Activated gamma-delta T cell treated with Interleukin-2 at 50 U/mL for 16 hours (primary cell): ENCODE measurements around the gene EXOC3.
"Not testable (repeated sequence)": the region's sequence is repeated elsewhere in the genome, so short reads cannot be mapped to it uniquely, and the experiment has no call there.

Source experiments
- DNase-seq: peaks from one replicate; pipeline ENCODE4 v3.0.0-alpha.2; 2020

EXOC3 gene

DNA sequence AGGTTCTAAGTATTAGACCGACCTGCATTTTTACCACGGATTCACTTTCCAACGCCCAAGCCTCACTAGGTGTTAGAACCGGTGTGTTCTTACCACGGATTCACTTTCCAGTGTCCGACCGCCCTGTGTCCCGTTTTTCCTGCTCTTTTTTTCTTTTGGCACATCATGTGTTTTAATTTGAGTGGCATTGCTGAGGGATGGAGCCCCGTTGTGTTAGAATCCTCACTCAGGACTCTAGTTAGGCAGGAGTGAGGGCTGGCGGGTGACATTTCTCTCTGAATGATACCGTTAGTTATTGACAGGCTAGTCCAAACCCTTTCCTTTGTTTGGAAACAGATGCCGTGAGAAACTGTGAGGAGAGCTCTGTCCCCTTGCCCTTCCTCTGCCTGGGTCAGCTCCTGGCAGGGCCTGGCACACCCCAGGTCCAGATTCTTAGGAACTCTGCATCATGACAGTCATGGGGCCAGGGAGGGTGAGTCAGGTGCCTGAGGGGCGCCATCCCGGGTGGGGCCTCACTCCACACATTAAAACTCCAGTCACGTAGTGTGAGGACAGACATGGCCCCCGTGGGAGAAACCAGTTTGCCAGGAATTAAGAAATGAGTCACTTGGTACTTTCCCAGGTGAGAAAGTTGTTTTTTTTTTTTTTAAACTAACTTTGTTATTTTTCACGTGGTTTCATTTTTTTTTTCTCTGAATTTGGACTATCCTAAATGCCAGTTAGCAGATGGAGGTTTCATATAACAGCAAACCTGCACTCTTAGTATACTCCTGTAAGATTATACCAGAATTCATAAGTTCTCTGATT lies 15.8 kb downstream of the EXOC3 start:
- DNase-seq: no peak

DNA sequence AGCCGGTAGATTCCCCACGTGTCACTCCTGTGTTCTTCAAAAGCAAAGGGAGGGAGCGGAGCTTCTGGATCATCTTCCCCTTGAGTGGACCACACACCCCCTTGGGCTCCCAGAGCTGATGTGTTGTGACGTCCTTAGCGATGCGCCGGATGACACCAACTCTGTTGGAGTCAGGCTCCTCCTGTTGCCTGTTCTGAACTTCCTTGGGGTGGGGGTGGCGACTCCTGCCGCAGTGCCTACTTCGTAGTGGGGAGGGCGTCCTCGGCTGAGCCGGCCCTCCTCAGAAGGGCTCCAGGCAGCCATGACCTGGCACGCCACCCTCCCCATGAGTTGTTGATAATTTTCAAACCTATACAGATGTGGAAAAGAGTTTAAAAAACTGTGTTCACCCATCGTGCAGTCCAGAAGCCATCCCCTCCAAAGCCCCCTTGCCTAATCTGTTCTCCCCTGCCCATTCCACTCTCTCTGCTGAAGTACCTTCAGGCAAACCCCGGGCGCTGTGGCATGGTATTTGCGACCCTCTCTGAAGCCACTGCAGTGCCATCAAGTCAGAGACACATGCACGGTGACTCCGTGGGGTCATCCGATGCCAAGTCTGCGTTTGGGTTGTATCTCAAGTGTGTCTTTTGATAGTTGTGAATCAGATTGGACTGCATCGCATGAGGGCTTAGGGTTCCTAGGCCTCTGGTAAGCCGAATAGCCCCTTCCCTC lies 16.7 kb downstream of the EXOC3 start:
- no peak for DNase-seq

- no peak for DNase-seq
Observed at GRCh38 chr5:460273-460625, 17.3 kb downstream of the EXOC3 start.

- DNase-seq: no peak
Observed at GRCh38 chr5:462051-462481, 19.1 kb downstream of the EXOC3 start.

GRCh38 chr5:463301-463700 lies 20.3 kb downstream of the EXOC3 start:
- no peak for DNase-seq

GRCh38 chr5:463952-464351 lies 21.0 kb downstream of the EXOC3 start:
- peak; percentile 57 for DNase-seq

DNA sequence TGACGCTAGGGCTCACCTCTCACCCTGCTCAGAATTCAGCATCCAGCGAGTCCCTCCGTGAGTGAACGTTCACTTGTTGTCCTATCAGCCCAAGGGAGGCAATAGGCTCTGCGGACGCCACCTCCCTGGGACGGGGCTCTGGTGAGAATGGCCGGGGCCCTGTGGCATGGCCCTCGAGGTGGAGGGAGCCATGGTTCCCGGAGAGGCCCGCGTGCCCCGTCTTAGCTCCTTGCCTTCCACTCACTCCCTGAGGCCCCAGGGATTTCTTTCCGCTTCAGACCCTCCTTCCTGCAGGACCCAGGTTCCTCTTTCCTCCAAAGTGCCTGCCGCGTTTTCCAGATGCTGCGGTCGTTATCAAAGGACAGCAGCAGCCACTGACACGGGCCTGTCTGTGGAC lies 21.5 kb downstream of the EXOC3 start:
- DNase-seq: no peak

DNA sequence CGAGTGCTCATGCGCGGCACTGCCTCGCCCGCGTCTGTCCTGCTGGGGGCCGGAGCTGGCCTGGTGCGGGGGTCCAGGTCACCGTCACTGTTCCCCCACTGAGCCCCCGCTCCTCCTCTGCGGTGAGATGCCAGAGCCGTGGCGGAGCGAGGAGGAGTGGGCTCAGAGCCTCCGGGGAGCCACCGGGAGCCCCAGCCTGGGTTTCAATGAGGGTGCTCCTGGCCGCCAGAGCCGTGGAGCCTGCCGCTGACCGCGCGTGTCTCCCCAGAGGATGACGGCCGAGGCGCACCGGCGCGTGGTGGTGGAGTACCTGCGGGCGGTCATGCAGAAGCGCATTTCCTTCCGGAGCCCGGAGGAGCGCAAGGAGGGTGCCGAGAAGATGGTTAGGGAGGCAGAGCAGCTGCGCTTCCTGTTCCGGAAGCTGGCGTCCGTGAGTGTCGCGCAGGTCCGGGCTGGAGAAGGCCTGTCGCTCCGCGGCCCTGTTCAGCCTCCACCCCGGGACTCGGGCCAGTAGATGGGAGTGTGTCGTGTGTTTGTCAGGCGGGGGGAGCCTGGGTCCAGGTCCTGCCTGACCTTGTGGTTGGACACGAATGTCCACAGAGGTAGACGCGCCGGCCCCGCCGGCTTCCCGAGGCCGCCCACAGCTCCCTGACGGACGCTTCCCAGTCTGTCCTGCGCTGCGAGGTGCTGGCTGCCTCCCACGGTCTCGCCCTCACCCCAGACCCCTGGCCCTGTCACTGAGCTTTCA lies 22.0 kb downstream of the EXOC3 start:
- DNase-seq: no peak

GRCh38 chr5:465591-466403 lies 22.8 kb downstream of the EXOC3 start:
- DNase-seq: no peak

DNA sequence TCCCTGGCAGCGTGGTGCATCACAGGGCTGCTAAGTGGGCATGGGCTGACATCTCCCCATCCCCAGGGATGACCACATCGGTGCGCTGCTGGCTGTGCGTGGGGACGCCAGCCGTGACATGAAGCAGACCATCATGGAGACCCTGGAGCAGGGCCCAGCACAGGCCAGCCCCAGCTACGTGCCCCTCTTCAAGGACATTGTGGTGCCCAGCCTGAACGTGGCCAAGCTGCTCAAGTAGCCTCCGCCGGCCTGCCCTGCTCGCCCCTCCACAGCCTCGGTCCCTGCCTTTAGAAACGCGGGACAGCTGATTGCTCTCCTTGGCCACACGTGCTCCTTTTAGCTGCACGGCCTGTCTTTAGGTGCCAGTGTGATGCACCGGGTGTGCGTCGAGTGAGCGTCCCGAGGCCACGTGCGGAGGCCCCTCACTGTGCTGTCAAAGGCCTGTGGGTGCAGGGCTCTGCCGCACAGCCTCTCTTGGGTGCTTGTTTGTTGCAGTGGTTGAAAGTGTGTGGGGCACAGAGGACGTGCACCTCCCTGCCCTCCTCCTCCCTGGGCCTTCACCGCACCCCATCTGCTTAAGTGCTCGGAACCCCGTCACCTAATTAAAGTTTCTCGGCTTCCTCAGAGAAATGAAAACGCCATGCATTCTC lies 23.8 kb downstream of the EXOC3 start:
- no peak for DNase-seq

GRCh38 chr5:468401-468800 lies 25.4 kb downstream of the EXOC3 start:
- DNase-seq: no peak

GRCh38 chr5:469752-470483 lies 26.9 kb downstream of the EXOC3 start:
- DNase-seq: no peak

GRCh38 chr5:470961-471749 lies 28.2 kb downstream of the EXOC3 start:
- DNase-seq: no peak

DNA sequence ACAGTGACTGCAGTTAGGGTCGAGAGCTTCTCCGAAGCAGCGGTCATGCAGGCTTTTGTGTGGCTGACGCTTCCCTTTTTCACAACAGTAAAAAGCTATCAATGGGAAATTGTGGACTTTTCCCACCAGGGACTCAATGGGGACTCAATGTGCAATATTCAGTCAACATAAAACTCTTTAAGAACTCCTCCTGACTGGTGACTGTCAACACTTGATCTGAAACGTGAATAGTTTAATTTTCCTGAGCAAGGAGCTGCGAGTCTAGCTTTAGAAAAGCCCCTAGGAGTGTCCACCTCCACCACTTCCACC lies 28.7 kb downstream of the EXOC3 start:
- DNase-seq: no peak

GRCh38 chr5:472076-472655 lies 29.2 kb downstream of the EXOC3 start:
- no peak for DNase-seq

DNA sequence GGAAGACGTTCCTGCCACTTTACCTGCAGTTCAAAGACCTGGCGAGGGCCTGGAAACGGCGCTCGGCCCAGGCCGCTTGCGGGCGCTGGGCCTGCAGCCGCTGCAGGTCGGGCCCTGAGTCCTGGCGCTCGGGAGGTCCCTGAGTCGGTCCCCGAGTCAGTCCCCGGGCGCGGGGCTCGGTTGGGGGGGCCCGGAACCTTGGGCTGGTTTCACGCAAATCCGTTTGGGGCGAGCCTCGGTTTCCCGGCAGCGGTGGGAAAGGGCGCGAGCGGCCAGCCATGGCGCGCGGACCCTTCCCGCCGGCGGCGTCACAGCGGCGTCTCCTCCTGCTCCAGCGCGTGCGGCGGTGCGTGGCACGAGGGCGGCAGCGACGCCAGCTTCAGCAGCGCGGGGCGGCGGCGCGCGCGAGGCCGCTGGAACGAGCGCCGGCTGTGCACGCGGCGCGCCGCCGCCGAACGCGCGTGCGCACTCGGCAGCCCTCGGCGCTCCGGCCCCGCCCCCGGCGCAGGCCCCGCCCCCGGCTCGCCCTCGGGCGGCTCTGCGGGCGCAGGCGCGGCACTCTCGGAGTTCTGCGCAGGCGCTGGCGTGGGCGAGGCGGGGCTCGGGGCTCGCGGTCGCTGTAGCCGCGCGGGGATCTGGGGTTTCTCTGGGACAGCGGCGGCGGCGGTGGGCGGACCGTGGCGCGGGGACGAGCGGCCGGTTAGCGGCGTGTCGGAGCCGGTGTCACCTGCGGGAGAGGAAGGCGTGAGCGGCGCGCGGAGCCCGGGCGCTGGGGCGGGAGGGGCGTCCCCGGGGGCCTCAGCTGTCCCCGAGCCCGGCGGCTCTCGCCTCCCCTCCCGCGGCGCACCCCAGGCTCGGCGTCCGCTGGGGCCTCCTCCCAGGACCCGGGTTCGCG lies 29.9 kb downstream of the EXOC3 start:
- peak; percentile 82 for DNase-seq

- DNase-seq: no peak
Observed at GRCh38 chr5:473551-474192, 30.7 kb downstream of the EXOC3 start.

DNA sequence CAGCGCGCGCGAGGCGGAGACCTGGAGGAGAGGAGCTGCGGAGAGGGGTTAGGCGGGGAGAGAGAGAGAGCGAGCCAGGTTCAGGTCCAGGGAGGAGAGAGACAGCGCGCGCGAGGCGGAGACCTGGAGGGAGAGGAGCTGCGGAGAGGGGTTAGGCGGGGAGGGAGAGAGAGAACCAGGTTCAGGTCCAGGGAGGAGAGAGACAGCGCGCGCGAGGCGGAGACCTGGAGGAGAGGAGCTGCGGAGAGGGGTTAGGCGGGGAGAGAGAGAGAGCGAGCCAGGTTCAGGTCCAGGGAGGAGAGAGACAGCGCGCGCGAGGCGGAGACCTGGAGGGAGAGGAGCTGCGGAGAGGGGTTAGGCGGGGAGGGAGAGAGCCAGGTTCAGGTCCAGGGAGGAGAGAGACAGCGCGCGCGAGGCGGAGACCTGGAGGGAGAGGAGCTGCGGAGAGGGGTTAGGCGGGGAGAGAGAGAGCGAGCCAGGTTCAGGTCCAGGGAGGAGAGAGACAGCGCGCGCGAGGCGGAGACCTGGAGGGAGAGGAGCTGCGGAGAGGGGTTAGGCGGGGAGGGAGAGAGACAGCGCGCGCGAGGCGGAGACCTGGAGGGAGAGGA lies 31.4 kb downstream of the EXOC3 start:
- DNase-seq: not testable (repeated sequence)
